ENCODE data around the gene CUEDC1. TPM values are rescaled to one million over a fixed set of nuclear protein-coding genes. Genes with fewer than 3 reads are reported as not detected.

The CUEDC1 gene
- total and polyA plus RNA-seq, 2 of the 4 experiments (the other 2 are of a cell fraction) = 4.1 to 21.2 TPM

DNA sequence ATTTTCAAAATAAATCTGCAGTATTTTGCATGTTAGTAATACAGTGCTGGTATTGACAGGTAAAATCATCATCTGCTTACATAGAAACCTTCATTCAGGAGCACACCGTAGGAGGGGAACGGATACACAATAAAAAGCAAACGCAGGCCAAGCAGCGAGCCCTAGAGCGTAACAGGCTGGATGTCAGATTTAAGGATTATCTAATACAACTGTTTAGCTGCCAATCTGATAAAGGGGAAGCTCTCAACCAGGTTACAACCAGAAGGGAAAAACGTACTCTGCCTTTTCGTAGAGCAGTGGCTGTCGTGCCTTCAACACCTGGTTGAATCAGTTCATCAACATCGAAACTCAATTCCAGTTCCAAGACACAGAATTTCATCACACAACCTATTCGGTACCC lies 16.4 kb upstream of the CUEDC1 start:
- POLR2A ChIA-PET (ENCODE audit: unreplicated experiment) = no interaction called here
- in situ Hi-C loops (cut with MboI; ENCODE audit: low sequenced_read_pairs) = no loop called here
- dilution Hi-C loops (cut with HindIII; ENCODE audit: low sequenced_read_pairs, unreplicated experiment) = no loop called here
- intact Hi-C loops (cut with micrococcal nuclease) = no loop called here
- Histone ChIP-seq H4K8ac (ENCODE audit: low read depth in 2 of 2, low read length in 2 of 2) (no peak overlapping the region), H4K20me1 (ENCODE audit: insufficient read depth, low read length) (peaks cover 27% of the 10 kb centered on the region), H3K27ac (ENCODE audit: insufficient read depth, low read length) (no peak overlapping the region), H3K79me1 (ENCODE audit: low read depth in 1 of 2, low read length in 2 of 2) (peaks cover 12 to 34% of the 10 kb centered on the region in 2 experiments), H4K5ac (ENCODE audit: low read depth, low read length) (no peak overlapping the region), H3K9me3 (ENCODE audit: control insufficient read depth, insufficient read depth, low read length) (no peaks in the 10 kb centered on the region), H3K14ac (replicated peaks; ENCODE audit: low read depth, low read length) (no peak overlapping the region), H2AK9ac (replicated peaks; ENCODE audit: low read depth, low read length, poor library complexity) (no peak overlapping the region), H3K4me3 (ENCODE audit: insufficient read depth, low read depth, low read length) (no peak overlapping the region), H2BK120ac (ENCODE audit: low read depth, low read length) (no peak overlapping the region), H2BK15ac (ENCODE audit: low read depth, low read length) (no peak overlapping the region; the same call in 2 of the 3 replicates), H2AFZ (replicated peaks; ENCODE audit: low read length, poor library complexity) (no peak overlapping the region), H2BK5ac (ENCODE audit: low read depth, low read length, poor library complexity, severe bottlenecking) (no peak overlapping the region), H3K23ac (ENCODE audit: low read depth, low read length) (no peak overlapping the region), H4K91ac (ENCODE audit: insufficient read depth, low read depth, low read length) (no peak overlapping the region), H3K18ac (ENCODE audit: low read depth, low read length) (no peak overlapping the region), H3K56ac (ENCODE audit: extremely low read depth, insufficient read depth, low read length) (no peak overlapping the region), H3K4me2 (ENCODE audit: low read depth, low read length) (no peak overlapping the region), H3K9me1 (ENCODE audit: insufficient read depth, low read length) (peaks cover 14% of the 10 kb centered on the region), H2AK5ac (ENCODE audit: low read depth, low read length) (no peak overlapping the region), H3K4me1 (ENCODE audit: control insufficient read depth, insufficient read depth, low read length) (peaks cover 12% of the 10 kb centered on the region), H3K27me3 (ENCODE audit: control insufficient read depth, insufficient read depth, low read length) (no peaks in the 10 kb centered on the region), H3K4ac (ENCODE audit: low read depth, low read length) (no peak overlapping the region), H2BK20ac (ENCODE audit: low read depth, low read length) (no peak overlapping the region), H3K9ac (ENCODE audit: low read depth, low read length) (no peak overlapping the region), H3K36me3 (ENCODE audit: control insufficient read depth, insufficient read depth, low read length) (peaks cover 25% of the 10 kb centered on the region)
- CTCF ChIA-PET = interaction anchor here (0.5 kb wide), 1 partner anchor 96 kb away, joined by 3 read pairs; no protein-coding TSS in a partner anchor
- BruUV-seq (replicated peaks) = no TSS peak
- TF ChIP-seq POLR2A (IDR thresholded peaks at IDR 0.05; ENCODE audit: low read depth, low read length) (no peak), RAD21 (IDR thresholded peaks at IDR 0.05; ENCODE audit: low read length) (no peak), RCOR1 (IDR thresholded peaks at IDR 0.05; ENCODE audit: insufficient replicate concordance, low read length) (no peak), CEBPB (IDR thresholded peaks at IDR 0.05; ENCODE audit: low read depth, low read length) (no peak), BHLHE40 (IDR thresholded peaks at IDR 0.05; ENCODE audit: low read depth, low read length) (no peak), MAZ (IDR thresholded peaks at IDR 0.05; ENCODE audit: borderline replicate concordance, low read depth, low read length) (no peak)
- TF ChIP-seq, protein P1, sequence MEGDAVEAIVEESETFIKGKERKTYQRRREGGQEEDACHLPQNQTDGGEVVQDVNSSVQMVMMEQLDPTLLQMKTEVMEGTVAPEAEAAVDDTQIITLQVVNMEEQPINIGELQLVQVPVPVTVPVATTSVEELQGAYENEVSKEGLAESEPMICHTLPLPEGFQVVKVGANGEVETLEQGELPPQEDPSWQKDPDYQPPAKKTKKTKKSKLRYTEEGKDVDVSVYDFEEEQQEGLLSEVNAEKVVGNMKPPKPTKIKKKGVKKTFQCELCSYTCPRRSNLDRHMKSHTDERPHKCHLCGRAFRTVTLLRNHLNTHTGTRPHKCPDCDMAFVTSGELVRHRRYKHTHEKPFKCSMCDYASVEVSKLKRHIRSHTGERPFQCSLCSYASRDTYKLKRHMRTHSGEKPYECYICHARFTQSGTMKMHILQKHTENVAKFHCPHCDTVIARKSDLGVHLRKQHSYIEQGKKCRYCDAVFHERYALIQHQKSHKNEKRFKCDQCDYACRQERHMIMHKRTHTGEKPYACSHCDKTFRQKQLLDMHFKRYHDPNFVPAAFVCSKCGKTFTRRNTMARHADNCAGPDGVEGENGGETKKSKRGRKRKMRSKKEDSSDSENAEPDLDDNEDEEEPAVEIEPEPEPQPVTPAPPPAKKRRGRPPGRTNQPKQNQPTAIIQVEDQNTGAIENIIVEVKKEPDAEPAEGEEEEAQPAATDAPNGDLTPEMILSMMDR (conservative IDR thresholded peaks at IDR 0.05; ENCODE audit: low read depth, low read length) = no peak
- DNase-seq = no peak
- WGBS, 2 experiments (ENCODE audit: extremely low coverage in 2 of 2, insufficient read length in 1 of 2) = 83% methylated on average over 8 of the region's 10 CpGs; no CpG with 5 or more reads in 1 of the 2 experiments
- no peak for ATAC-seq (ENCODE audit: low read depth)

Measured in IMR-90 (cell line).